B cell (primary cell): ENCODE data around the gene VSTM2B.

Experiments used
- EZH2 ChIP-seq: IDR thresholded peaks from 2 replicates; pipeline ENCODE4 v1.6.1; 2012; ENCODE audit warnings: borderline replicate concordance, low read depth, mild to moderate bottlenecking, moderate library complexity, low read length; ENCODE audit not compliant: insufficient read depth, poor library complexity, severe bottlenecking
- TF ChIP-seq, protein P1 (sequence below): fragments of 200-600 bp; IDR thresholded peaks from one replicate; pipeline ENCODE4 v1.8.0; 2022; ENCODE audit warnings: antibody characterized with exemption, mild to moderate bottlenecking

DNA sequence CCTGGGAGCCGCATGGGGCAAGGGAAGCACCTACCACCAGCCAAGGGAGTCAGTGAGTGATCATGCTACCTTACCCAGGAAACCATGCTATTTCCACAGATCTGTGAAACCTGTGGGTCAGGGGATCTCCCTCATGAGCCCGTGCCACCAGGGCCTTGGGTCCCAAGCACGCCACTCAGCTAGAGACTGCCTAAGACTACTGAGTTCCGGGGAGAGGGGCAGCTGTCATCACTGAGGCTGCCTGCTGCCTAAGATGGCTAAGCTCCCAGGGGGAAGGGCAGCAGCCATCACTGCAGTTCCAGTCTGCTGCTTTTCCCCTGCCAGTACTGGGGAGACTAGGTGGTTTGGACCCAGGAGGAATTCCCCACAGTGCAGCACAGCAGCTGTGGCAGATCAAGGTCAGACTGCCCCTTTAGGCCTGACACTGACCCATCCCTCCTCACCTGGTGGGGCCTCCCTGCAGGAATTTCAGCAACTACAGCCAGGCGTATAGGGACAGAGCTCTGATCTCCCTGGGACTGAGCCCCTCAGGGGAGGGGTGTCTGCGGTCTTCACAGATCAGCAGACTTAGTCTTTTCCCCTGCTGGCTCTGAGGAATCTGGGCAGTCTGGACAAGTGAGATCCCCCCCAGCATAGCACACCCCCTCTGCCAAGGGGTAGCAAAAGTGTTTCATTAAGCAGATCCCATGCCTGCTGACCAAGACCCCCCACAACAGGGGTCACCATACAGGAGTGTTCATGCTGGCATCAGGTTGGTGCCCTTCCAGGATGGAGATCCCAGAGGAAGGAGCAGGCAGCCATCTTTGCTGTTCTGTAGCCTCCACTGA, 26.9 kb downstream of the VSTM2B start:
- TF ChIP-seq, protein P1, sequence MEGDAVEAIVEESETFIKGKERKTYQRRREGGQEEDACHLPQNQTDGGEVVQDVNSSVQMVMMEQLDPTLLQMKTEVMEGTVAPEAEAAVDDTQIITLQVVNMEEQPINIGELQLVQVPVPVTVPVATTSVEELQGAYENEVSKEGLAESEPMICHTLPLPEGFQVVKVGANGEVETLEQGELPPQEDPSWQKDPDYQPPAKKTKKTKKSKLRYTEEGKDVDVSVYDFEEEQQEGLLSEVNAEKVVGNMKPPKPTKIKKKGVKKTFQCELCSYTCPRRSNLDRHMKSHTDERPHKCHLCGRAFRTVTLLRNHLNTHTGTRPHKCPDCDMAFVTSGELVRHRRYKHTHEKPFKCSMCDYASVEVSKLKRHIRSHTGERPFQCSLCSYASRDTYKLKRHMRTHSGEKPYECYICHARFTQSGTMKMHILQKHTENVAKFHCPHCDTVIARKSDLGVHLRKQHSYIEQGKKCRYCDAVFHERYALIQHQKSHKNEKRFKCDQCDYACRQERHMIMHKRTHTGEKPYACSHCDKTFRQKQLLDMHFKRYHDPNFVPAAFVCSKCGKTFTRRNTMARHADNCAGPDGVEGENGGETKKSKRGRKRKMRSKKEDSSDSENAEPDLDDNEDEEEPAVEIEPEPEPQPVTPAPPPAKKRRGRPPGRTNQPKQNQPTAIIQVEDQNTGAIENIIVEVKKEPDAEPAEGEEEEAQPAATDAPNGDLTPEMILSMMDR, result no peak
- TF ChIP-seq EZH2, result no peak
